Measurements from ENCODE around the gene BRIP1.
"Not testable (repeated sequence)": the region's sequence is repeated elsewhere in the genome, so short reads cannot be mapped to it uniquely, and the experiment has no call there.

BRIP1 gene

DNA sequence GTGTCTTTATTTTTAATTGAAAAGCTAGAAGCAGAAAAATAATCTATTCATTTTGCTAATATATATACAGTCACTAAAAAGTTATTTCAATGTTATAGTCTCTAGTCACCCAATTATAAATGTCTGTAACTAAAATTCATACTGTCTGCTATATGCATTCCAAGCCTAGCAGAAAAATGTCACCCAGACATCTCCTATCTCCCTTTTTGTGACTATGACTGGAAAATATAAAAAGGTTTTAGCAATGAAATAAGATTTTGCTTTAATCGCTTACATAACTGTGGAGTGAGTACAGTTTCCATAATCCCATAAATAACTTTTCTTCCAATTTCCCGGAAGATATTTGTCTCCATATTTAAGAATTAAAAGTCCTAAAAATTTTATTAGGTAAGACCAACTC, 88.6 kb downstream of the BRIP1 start:
- no peak for DNase-seq (ENCODE audit: insufficient read length, low spot score)
- FAIRE-seq = no peak
- TF ChIP-seq, protein P1, sequence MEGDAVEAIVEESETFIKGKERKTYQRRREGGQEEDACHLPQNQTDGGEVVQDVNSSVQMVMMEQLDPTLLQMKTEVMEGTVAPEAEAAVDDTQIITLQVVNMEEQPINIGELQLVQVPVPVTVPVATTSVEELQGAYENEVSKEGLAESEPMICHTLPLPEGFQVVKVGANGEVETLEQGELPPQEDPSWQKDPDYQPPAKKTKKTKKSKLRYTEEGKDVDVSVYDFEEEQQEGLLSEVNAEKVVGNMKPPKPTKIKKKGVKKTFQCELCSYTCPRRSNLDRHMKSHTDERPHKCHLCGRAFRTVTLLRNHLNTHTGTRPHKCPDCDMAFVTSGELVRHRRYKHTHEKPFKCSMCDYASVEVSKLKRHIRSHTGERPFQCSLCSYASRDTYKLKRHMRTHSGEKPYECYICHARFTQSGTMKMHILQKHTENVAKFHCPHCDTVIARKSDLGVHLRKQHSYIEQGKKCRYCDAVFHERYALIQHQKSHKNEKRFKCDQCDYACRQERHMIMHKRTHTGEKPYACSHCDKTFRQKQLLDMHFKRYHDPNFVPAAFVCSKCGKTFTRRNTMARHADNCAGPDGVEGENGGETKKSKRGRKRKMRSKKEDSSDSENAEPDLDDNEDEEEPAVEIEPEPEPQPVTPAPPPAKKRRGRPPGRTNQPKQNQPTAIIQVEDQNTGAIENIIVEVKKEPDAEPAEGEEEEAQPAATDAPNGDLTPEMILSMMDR (IDR thresholded peaks at IDR 0.05; ENCODE audit: insufficient read depth, missing control alignments) = no peak

DNA sequence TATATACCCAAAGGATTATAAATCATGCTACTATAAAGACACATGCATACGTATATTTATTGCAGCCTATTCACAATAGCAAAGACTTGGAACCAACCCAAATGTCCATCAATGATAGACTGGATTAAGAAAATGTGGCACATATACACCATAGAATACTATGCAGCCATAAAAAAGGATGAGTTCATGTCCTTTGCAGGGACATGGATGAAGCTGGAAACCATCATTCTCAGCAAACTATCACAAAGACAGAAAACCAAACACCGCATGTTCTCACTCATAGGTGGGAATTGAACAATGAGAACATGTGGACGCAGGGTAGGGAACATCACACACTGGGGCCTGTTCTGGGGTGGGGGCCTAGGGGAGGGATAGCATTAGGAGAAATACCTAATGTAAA, 89.2 kb downstream of the BRIP1 start:
- DNase-seq (ENCODE audit: insufficient read length, low spot score); FAIRE-seq: not testable (repeated sequence)

DNA sequence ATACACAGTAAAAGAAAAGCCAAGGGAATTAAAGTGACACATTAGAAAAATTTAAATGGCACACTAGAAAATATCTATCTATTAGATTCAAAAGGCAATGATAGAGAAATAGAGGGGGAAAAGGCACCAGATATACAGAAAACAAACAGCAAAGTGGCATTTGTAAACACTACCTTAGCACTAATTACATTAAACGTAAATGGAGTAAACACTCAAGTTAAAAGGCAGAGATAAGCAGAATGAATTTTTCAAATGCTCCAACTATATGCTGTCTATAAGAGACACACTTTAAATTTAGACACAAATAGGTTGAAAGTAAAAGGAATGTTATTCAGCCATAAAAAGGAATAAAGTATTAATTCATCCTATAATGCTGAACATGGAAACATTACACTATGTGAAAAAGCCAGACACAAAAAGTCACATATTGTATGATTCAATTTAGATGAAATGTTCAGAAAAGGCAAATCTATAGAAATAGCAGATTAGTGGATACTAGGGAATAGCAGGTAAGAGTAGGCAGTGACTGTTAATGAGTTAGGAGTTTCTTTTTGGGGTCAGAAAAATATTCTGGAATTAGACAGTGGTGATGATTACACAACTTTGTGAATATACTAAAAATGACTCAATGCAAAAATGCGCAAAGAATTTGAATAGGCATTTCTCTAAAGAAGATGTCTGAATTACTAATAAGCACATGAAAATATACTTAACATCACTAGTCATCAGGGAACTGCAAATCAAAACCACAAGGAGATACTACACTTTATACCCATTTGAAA, 92.4 kb downstream of the BRIP1 start:
- no peak for FAIRE-seq

DNA sequence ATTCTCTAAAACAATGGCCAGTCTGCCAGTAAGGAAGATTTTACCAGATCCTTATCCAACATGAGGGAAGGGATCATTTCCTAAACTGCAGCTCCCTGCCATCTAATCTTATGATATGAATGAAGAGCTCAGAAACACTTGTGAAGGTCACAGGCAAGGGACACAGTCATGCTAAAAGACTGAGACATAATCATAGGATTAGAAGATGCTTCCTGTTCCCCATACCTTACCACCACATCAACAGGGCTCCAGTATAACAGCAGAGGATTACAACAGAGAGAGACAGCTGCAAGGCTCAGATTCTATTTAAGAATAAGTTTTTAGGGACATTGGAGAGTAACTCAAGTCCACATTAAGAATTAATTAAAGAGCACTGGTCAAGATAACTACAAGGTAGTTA, 93.3 kb downstream of the BRIP1 start:
- DNase-seq (ENCODE audit: insufficient read length, low spot score) (no peak), FAIRE-seq (no peak)
- TF ChIP-seq, protein P1 (IDR thresholded peaks at IDR 0.05; ENCODE audit: insufficient read depth, missing control alignments) = no peak

More for the DNA sequence above, 92.4 kb downstream of the BRIP1 start:
- no peak for DNase-seq (ENCODE audit: insufficient read length, low spot score)
- TF ChIP-seq, protein P1 (IDR thresholded peaks at IDR 0.05; ENCODE audit: insufficient read depth, missing control alignments) = no peak

DNA sequence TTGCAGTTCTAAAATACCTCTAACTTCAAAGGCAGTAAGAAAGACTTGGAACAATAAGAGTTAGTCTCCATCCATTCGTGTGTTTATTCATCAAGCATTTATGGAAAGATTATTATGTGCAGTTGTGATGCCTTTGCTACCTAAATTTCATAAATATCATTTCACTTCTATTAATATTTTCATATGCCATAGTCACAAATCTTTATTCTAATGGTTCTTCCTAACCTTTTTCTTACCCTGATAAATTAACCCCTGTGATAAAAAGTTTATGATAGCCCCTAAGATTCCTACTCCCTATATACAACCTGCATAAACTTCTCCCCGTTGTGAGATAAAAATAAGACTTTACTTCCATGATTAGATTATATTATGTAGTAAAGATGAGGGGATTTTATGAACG, 94.9 kb downstream of the BRIP1 start:
- DNase-seq (ENCODE audit: insufficient read length, low spot score) = no peak
- TF ChIP-seq, protein P1 (IDR thresholded peaks at IDR 0.05; ENCODE audit: insufficient read depth, missing control alignments) = no peak
- no peak for FAIRE-seq

DNA sequence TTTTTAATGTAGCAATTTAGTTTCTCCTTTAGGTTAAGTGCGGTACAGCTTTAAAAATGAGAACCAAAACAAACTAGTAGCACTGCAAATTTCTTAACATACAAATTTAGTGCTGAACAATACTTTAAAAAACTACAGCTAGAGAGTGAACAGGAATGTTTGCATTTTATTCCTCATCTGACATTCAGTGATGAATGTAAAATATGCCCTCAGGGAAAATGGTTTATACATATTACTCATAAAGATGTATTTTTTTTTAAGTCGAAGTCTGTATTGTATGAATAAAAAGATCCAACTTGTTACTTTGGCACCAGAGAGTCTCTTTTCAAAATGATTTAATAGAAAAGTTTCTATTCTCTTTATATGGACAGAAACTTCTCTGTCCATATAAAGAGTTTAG, 96.8 kb downstream of the BRIP1 start:
- DNase-seq (ENCODE audit: insufficient read length, low spot score) = no peak
- FAIRE-seq = no peak
- TF ChIP-seq, protein P1 (IDR thresholded peaks at IDR 0.05; ENCODE audit: insufficient read depth, missing control alignments) = no peak

DNA sequence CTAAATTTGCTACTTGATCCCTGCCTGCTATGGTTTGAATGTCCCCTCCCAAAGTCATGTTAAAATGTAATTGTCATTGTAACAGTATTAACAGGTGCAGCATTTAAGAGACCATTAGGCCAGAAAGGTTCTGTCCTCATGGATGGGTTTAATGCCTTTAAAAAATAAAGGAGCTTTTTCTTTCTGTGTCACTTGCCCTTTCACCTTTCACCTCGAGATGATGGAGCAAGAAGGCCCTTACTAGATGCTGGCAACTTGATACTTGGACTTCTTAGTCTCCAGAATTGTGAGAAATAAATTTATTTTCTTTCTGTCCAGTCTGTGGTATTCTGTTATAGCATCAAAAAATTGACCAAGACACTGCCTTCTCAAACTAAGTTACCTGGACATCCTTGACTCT, 98.5 kb downstream of the BRIP1 start:
- no peak for DNase-seq (ENCODE audit: insufficient read length, low spot score)
- FAIRE-seq = no peak
- TF ChIP-seq, protein P1 (IDR thresholded peaks at IDR 0.05; ENCODE audit: insufficient read depth, missing control alignments) = no peak
